HepG2 (cell line): Measurements from ENCODE around the gene PIP. TPM values are rescaled to one million over a fixed set of nuclear protein-coding genes. Genes with fewer than 3 reads are reported as not detected.

ENCODE experiments used
- ATAC-seq: fragments of 200-7000 bp; cut with Tn5 transposase; 3 replicates; pipeline ENCODE4 v1.9.1; 2020; ENCODE audit warnings: mild to moderate bottlenecking, moderate library complexity
- BruUV-seq: library from RNA; stranded (reverse); fragments of 400-500 nt; replicated peaks from 2 replicates; lab custom pipeline; 2021; lab: Mats Ljungman, UMichigan
- CTCF ChIA-PET: fragments of 300-600 bp; formaldehyde crosslinking; extraction: SDS; loops from one replicate; lab custom pipeline; 2021; ENCODE audit warnings: low total read pairs, inconsistent platforms, low intra/inter-chr PET ratio; lab: Yijun Ruan, JAX
- POLR2A ChIA-PET: fragments of 350-600 bp; sonication (Branson Sonifier 250); formaldehyde crosslinking; loops from one replicate; lab custom pipeline; 2020; ENCODE audit warnings: antibody characterized with exemption, inconsistent platforms; lab: Yijun Ruan, JAX
- DNase-seq: peaks from one replicate; pipeline ENCODE4 v3.0.0-alpha.2; 2015; ENCODE audit warnings: low spot score
- FAIRE-seq: peaks from 3 replicates; lab custom pipeline; 2011; peaks lifted over from hg19 to GRCh38; lab: Jason Lieb, UNC
- H2AFZ ChIP-seq: one replicate; pipeline ENCODE4 v1.6.1; 2011; ENCODE audit warnings: low read length, inconsistent platforms
- H3K27ac ChIP-seq: fragments of 300-600 bp; 3 replicates; pipeline ENCODE4 v1.8.0; 2011; ENCODE audit warnings: mixed run types, mild to moderate bottlenecking, mixed read lengths, low read length, inconsistent platforms; ENCODE audit not compliant: insufficient read depth; ENCODE audit errors: extremely low read length
- H3K27me3 ChIP-seq, 2 experiments: fragments of 200-600 bp in 1 of 2; 2 replicates in 1 of 2; 3 replicates in 1 of 2; pipeline versions ENCODE4 v1.6.0 to v1.8.0; 2011; ENCODE audit warnings: low read length in 2 of 2, mild to moderate bottlenecking in 2 of 2, moderate library complexity in 2 of 2, inconsistent platforms in 1 of 2; ENCODE audit not compliant: insufficient read depth in 2 of 2, control insufficient read depth in 1 of 2
- H3K36me3 ChIP-seq, 2 experiments: fragments of 200-600 bp in 1 of 2; replicated peaks in 1 of 2; 2 replicates in 1 of 2; 3 replicates in 1 of 2; pipeline versions ENCODE4 v1.5.1 to v1.8.0; 2011; ENCODE audit warnings: low read length in 2 of 2, inconsistent platforms in 1 of 2; ENCODE audit not compliant: insufficient read depth in 2 of 2, control insufficient read depth in 1 of 2
- H3K4me1 ChIP-seq: 2 replicates; pipeline ENCODE4 v1.5.1; 2012; ENCODE audit warnings: low read length, inconsistent platforms; ENCODE audit not compliant: insufficient read depth
- H3K4me2 ChIP-seq: 2 replicates; pipeline ENCODE4 v1.6.0; 2011; ENCODE audit warnings: low read depth, low read length, inconsistent platforms
- H3K4me3 ChIP-seq, 3 experiments: fragments of 200-600 bp in 1 of 3; sonication (generic), shearing (Covaris generic) in 1 of 3; replicated peaks in 1 of 3; 2 replicates each; pipeline ENCODE4 v1.5.1; 2011 to 2016; ENCODE audit warnings: low read length in 3 of 3, inconsistent platforms in 2 of 3, low read depth in 2 of 3, mild to moderate bottlenecking in 2 of 3, control low read depth in 1 of 3, mixed read lengths in 1 of 3; ENCODE audit not compliant: insufficient read depth in 1 of 3
- H3K79me2 ChIP-seq: one replicate; pipeline ENCODE4 v1.6.1; 2011; ENCODE audit warnings: low read length, inconsistent platforms; ENCODE audit not compliant: insufficient read depth
- H3K9ac ChIP-seq: 2 replicates; pipeline ENCODE4 v1.6.0; 2011; ENCODE audit warnings: mild to moderate bottlenecking, low read depth, low read length, inconsistent platforms; ENCODE audit not compliant: insufficient read depth
- H3K9me3 ChIP-seq: 2 replicates; pipeline ENCODE4 v1.5.1; 2012; ENCODE audit warnings: mild to moderate bottlenecking, low read length
- H4K20me1 ChIP-seq: 2 replicates; pipeline ENCODE4 v1.6.0; 2011; ENCODE audit warnings: inconsistent platforms, mild to moderate bottlenecking, low read length, moderate library complexity; ENCODE audit not compliant: insufficient read depth
- DMTF1 ChIP-seq: sonication (generic); formaldehyde crosslinking; IDR thresholded peaks from 2 replicates; pipeline ENCODE4 v1.4.0; 2020; ENCODE audit warnings: mild to moderate bottlenecking, missing genetic modification reagents
- GPBP1L1 ChIP-seq: sonication (generic); formaldehyde crosslinking; IDR thresholded peaks from 2 replicates; pipeline ENCODE4 v1.5.0; 2020; ENCODE audit warnings: mild to moderate bottlenecking, missing genetic modification reagents
- GTF2F1 ChIP-seq: fragments of 150-350 bp; IDR thresholded peaks from 2 replicates; pipeline ENCODE4 v1.6.1; 2014; ENCODE audit warnings: low read length
- KLF12 ChIP-seq: sonication (generic); formaldehyde crosslinking; IDR thresholded peaks from 2 replicates; pipeline ENCODE4 v1.4.0; 2020; ENCODE audit warnings: missing genetic modification reagents, borderline replicate concordance
- MATR3 ChIP-seq: sonication (generic); formaldehyde crosslinking; IDR thresholded peaks from 2 replicates; pipeline ENCODE4 v1.4.0; 2020; ENCODE audit warnings: missing genetic modification reagents
- NR2F1 ChIP-seq, 2 experiments: fragments of 450-650 bp in 1 of 2; formaldehyde crosslinking in 1 of 2; IDR thresholded peaks; 2 replicates each; pipeline versions ENCODE4 v1.5.0 to v1.6.1; 2016 to 2020; ENCODE audit warnings: mild to moderate bottlenecking in 1 of 2, missing compliant biosample characterization in 1 of 2, missing genetic modification reagents in 1 of 2, moderate library complexity in 1 of 2
- NR2F2 ChIP-seq: IDR thresholded peaks from 2 replicates; pipeline ENCODE4 v1.6.1; 2012; ENCODE audit warnings: low read depth, inconsistent platforms, borderline replicate concordance
- RXRA ChIP-seq: sonication (generic); formaldehyde crosslinking; IDR thresholded peaks from 2 replicates; pipeline ENCODE4 v1.5.1; 2020; ENCODE audit warnings: missing genetic modification reagents
- ZBTB14 ChIP-seq: sonication (generic); formaldehyde crosslinking; IDR thresholded peaks from 2 replicates; pipeline ENCODE4 v1.4.0; 2020; ENCODE audit warnings: missing genetic modification reagents
- ZBTB2 ChIP-seq: sonication (generic); formaldehyde crosslinking; IDR thresholded peaks from 2 replicates; pipeline ENCODE4 v1.8.0; 2022; ENCODE audit warnings: low read depth, missing genetic modification reagents
- ZBTB4 ChIP-seq: sonication (generic); formaldehyde crosslinking; IDR thresholded peaks from 2 replicates; pipeline ENCODE4 v1.4.0; 2020; ENCODE audit warnings: missing genetic modification reagents, mild to moderate bottlenecking, borderline replicate concordance
- ZNF605 ChIP-seq: sonication (generic); formaldehyde crosslinking; IDR thresholded peaks from 2 replicates; pipeline ENCODE4 v1.8.0; 2022; ENCODE audit warnings: mild to moderate bottlenecking, missing genetic modification reagents
- ZSCAN9 ChIP-seq: IDR thresholded peaks from 2 replicates; pipeline ENCODE4 v1.6.1; 2016; ENCODE audit warnings: borderline replicate concordance
- ZUFSP ChIP-seq: sonication (generic); formaldehyde crosslinking; IDR thresholded peaks from 2 replicates; pipeline ENCODE4 v1.9.0; 2021; ENCODE audit warnings: missing genetic modification reagents, mild to moderate bottlenecking, borderline replicate concordance
- in situ Hi-C: cut with HindIII; loops from 2 replicates; pipeline ENCODE4 v1.10.0; 2017; ENCODE audit warnings: low pct_unique_long_range_greater_than_20kb; ENCODE audit not compliant: extremely low pct_ligation_motif_present
- intact Hi-C: fragments of 100-400 bp; cut with micrococcal nuclease; formaldehyde crosslinking; loops from one replicate; pipeline ENCODE4 v1.10.0; 2022; ENCODE audit not compliant: unreplicated experiment
- polyA plus RNA-seq, 8 experiments: library from polyadenylated mRNA; depleted of rRNA in 3 of 8; stranded (reverse) in 7 of 8; unstranded in 1 of 8; fragments of >200 nt; fragmentation: Illumina TruSeq in 4 of 8; extraction: Trizol in 4 of 8; gene quantifications; 2 replicates each; pipeline versions ENCODE4 v1.2.1 to v1.2.3, GENCODE V29; 2011 to 2016; ENCODE audit warnings: low read depth in 4 of 8, missing spikeins in 1 of 8, mixed read lengths in 1 of 8; ENCODE audit not compliant: insufficient read depth in 1 of 8
- total RNA-seq, 5 experiments: library from RNA; depleted of rRNA; stranded (reverse); fragments of >200 nt; fragmentation: Illumina TruSeq; extraction: Trizol; gene quantifications; 2 replicates each; pipeline ENCODE4 v1.2.3, GENCODE V29; 2016; ENCODE audit warnings: low read depth in 1 of 5

The PIP gene
- total and polyA plus RNA-seq, 2 of the 13 experiments (the other 11 are each of a cell fraction or from before 2014, with no cell fraction given), result not detected

- intact Hi-C loops, result no loop called here
- POLR2A ChIA-PET, result no interaction called here
- TF ChIP-seq DMTF1 (CRISPR knock-in tag), result no peak
- no peak for TF ChIP-seq NR2F2
- no peak for TF ChIP-seq ZBTB2 (CRISPR knock-in tag)
- no peak for TF ChIP-seq ZBTB14 (CRISPR knock-in tag)
- TF ChIP-seq GTF2F1, result no peak
- no peak for TF ChIP-seq RXRA (CRISPR knock-in tag)
- TF ChIP-seq KLF12, result no peak
- no peak for TF ChIP-seq MATR3 (CRISPR knock-in tag)
- no peak for TF ChIP-seq ZUFSP (CRISPR knock-in tag)
- no peak for TF ChIP-seq ZNF605
- no peak for TF ChIP-seq ZBTB4
- TF ChIP-seq ZSCAN9 (CRISPR knock-in tag), result no peak
- no peak for TF ChIP-seq NR2F1 (CRISPR knock-in tag; IDR thresholded peaks at IDR 0.05)
- no peak for TF ChIP-seq GPBP1L1 (CRISPR knock-in tag)
Measured at GRCh38 chr7:143171697-143172096, 39.8 kb downstream of the PIP start.

More at GRCh38 chr7:143171697-143172096, 39.8 kb downstream of the PIP start:
- Histone ChIP-seq H3K4me1 (no peaks in the 10 kb centered on the region), H3K79me2 (no peaks in the 10 kb centered on the region), H3K27ac (no peak overlapping the region), H3K9ac (no peak overlapping the region), H3K4me3 (no peak overlapping the region), H2AFZ (no peak overlapping the region), H4K20me1 (no peaks in the 10 kb centered on the region), H3K27me3 (no peaks in the 10 kb centered on the region), H3K9me3 (no peaks in the 10 kb centered on the region), H3K36me3 (no peaks in the 10 kb centered on the region), H3K4me2 (no peak overlapping the region)
- in situ Hi-C loops, result no loop called here
- no TSS peak for BruUV-seq
- ATAC-seq, result no peak
- CTCF ChIA-PET, result no interaction called here
- DNase-seq, result no peak
- FAIRE-seq, result no peak
